Measurements from ENCODE around the gene HERC2. TPM values are rescaled to one million over a fixed set of nuclear protein-coding genes. Genes with fewer than 3 reads are reported as not detected.

Gene HERC2
- total and polyA plus RNA-seq, 9 of the 15 experiments (the other 6 are each of a cell fraction or from before 2014, with no cell fraction given): 10.6 to 84.0 (median 42.6) TPM

DNA sequence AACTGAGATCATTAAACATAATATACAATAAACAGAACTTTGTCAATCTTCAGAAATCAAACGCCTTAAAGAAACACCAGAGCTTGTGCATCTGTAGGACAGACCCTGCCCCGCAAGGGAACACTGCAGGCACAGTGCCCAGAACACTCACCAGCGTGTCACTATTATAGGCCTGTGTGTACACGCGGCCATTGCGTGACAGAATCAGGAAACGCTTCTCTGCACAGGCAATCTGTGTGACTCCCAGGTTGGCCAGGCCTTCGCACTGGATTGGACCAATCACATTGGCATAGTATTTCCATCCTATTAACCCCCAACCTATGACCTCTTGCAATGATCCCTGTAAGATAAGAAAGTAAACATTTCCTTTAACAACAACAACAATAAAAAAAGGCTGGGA lies 52.9 kb downstream of the HERC2 start:
- TF ChIP-seq SMAD4 (CRISPR knock-in tag; conservative IDR thresholded peaks at IDR 0.05) (no peak), IFI16 (CRISPR knock-in tag; IDR thresholded peaks at IDR 0.05) (no peak), CXXC5 (CRISPR knock-in tag; IDR thresholded peaks at IDR 0.05) (no peak), KHSRP (IDR thresholded peaks at IDR 0.05) (no peak), DACH1 (IDR thresholded peaks at IDR 0.05; ENCODE audit: partially characterized antibody) (no peak), HNRNPK (IDR thresholded peaks at IDR 0.05; ENCODE audit: low read depth, low read length, poor library complexity, severe bottlenecking) (no peak), ETV5 (CRISPR knock-in tag; IDR thresholded peaks at IDR 0.05; ENCODE audit: low read depth) (no peak), NEUROD1 (IDR thresholded peaks at IDR 0.05; ENCODE audit: borderline replicate concordance, low read depth, low read length, partially characterized antibody) (no peak), SMARCC2 (IDR thresholded peaks at IDR 0.05; ENCODE audit: low read depth) (no peak), ATF1 (CRISPR knock-in tag; IDR thresholded peaks at IDR 0.05) (no peak), ATF1 (tag; IDR thresholded peaks at IDR 0.05) (no peak)
- TF ChIP-seq, protein P1, sequence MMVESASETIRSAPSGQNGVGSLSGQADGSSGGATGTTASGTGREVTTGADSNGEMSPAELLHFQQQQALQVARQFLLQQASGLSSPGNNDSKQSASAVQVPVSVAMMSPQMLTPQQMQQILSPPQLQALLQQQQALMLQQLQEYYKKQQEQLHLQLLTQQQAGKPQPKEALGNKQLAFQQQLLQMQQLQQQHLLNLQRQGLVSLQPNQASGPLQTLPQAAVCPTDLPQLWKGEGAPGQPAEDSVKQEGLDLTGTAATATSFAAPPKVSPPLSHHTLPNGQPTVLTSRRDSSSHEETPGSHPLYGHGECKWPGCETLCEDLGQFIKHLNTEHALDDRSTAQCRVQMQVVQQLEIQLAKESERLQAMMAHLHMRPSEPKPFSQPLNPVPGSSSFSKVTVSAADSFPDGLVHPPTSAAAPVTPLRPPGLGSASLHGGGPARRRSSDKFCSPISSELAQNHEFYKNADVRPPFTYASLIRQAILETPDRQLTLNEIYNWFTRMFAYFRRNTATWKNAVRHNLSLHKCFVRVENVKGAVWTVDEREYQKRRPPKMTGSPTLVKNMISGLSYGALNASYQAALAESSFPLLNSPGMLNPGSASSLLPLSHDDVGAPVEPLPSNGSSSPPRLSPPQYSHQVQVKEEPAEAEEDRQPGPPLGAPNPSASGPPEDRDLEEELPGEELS (CRISPR knock-in tag; IDR thresholded peaks at IDR 0.05; ENCODE audit: borderline replicate concordance): no peak
- Histone ChIP-seq H3K27me3 (ENCODE audit: control insufficient read depth in 2 of 2, insufficient read depth in 2 of 2, low read length in 2 of 2) (no peaks in the 10 kb centered on the region), H2AFZ (ENCODE audit: low read depth, low read length) (no peak overlapping the region), H3K9me3 (replicated peaks; ENCODE audit: control insufficient read depth, insufficient read depth, low read depth, low read length) (no peaks in the 10 kb centered on the region), H3K36me3 (ENCODE audit: control insufficient read depth, insufficient read depth, low read length) (peaks cover 86% of the 10 kb centered on the region), H3K4me2 (ENCODE audit: insufficient read depth, low read length) (no peak overlapping the region), H4K20me1 (replicated peaks; ENCODE audit: control insufficient read depth, insufficient read depth, low read length) (no peaks in the 10 kb centered on the region), H3K79me2 (ENCODE audit: control insufficient read depth, insufficient read depth, low read length) (peaks cover 12% of the 10 kb centered on the region; the same call in 2 of the 3 replicates), H3K27ac (ENCODE audit: extremely low read depth, low read depth, low read length) (no peak overlapping the region), H3K9ac (ENCODE audit: insufficient read depth in 1 of 2, low read depth in 2 of 2, low read length in 2 of 2) (no peak overlapping the region), H3K9me1 (ENCODE audit: control insufficient read depth, insufficient read depth, low read length) (no peaks in the 10 kb centered on the region), H3K4me1 (replicated peaks in 1 of 2; ENCODE audit: control insufficient read depth in 2 of 2, insufficient read depth in 2 of 2, low read length in 2 of 2) (peaks cover 0 to 4% of the 10 kb centered on the region in 2 experiments; a peak in 1 of 5 replicates), H3K4me3 (no peak overlapping the region)
- no peak for DNase-seq (ENCODE audit: extremely low read depth in 1 of 4, low spot score in 3 of 4)
- WGBS (ENCODE audit: insufficient coverage, low coverage, missing lambda C conversion rate): 94% methylated on average over 8 of the region's 8 CpGs
- in situ Hi-C loops (cut with MboI): no loop called here
- no peak for FAIRE-seq
- BruUV-seq (replicated peaks): no TSS peak
- ChIA-PET CTCF (ENCODE audit: low intra/inter-chr PET ratio) (no interaction called here), POLR2A (interaction anchor here (0.7 kb wide), 1 partner anchor 954 kb away, joined by 4 read pairs; no protein-coding TSS in a partner anchor)
- intact Hi-C loops (cut with micrococcal nuclease): no loop called here
- ATAC-seq: no peak
